Endothelial cell (in vitro differentiated cells): Measurements from ENCODE around the gene GSG1L. TPM values are rescaled to one million over a fixed set of nuclear protein-coding genes. Genes with fewer than 3 reads are reported as not detected.

Source experiments
- DNase-seq: peaks from one replicate; pipeline ENCODE4 v3.0.0; 2021; ENCODE audit warnings: low spot score
- H3K27ac Mint-ChIP-seq: one replicate; pipeline ENCODE4 v1.8.0; 2021; ENCODE audit warnings: mixed read lengths, inconsistent platforms; ENCODE audit not compliant: unreplicated experiment
- H3K27me3 Mint-ChIP-seq: one replicate; pipeline ENCODE4 v1.8.0; 2021; ENCODE audit warnings: mild to moderate bottlenecking, moderate library complexity, mixed read lengths, inconsistent platforms; ENCODE audit not compliant: unreplicated experiment
- H3K36me3 Mint-ChIP-seq: one replicate; pipeline ENCODE4 v1.8.0; 2021; ENCODE audit warnings: mild to moderate bottlenecking, low read depth, mixed read lengths, inconsistent platforms; ENCODE audit not compliant: unreplicated experiment
- H3K4me1 Mint-ChIP-seq: one replicate; pipeline ENCODE4 v1.8.0; 2021; ENCODE audit warnings: mild to moderate bottlenecking, mixed read lengths, inconsistent platforms; ENCODE audit not compliant: unreplicated experiment
- H3K4me3 Mint-ChIP-seq: one replicate; pipeline ENCODE4 v1.8.0; 2021; ENCODE audit warnings: mild to moderate bottlenecking, mixed read lengths, inconsistent platforms; ENCODE audit not compliant: unreplicated experiment
- H3K9me3 Mint-ChIP-seq: one replicate; pipeline ENCODE4 v1.8.0; 2021; ENCODE audit warnings: mixed read lengths, inconsistent platforms; ENCODE audit not compliant: unreplicated experiment
- CTCF ChIP-seq: fragments of 200-600 bp; sonication (generic); IDR thresholded peaks from one replicate; pipeline ENCODE4 v1.5.0; 2021; ENCODE audit warnings: antibody characterized with exemption; ENCODE audit not compliant: unreplicated experiment
- total RNA-seq: library from RNA; stranded (reverse); fragmentation: NEBNext Ultra II Directional; extraction: Animal tissue kit (Norgen Biotek cat#: 25700); gene quantifications from one replicate; pipeline ENCODE4 v1.2.1, GENCODE V29; 2021; ENCODE audit not compliant: unreplicated experiment

The GSG1L gene
- total RNA-seq, 1 donor from 2014 or later: 0.38 TPM

- Mint-ChIP-seq H3K4me3 (no peak overlapping the region), H3K27me3 (peaks cover 9% of the 10 kb centered on the region), H3K27ac (no peak overlapping the region), H3K4me1 (no peaks in the 10 kb centered on the region), H3K36me3 (peaks cover 4% of the 10 kb centered on the region), H3K9me3 (no peaks in the 10 kb centered on the region)
- DNase-seq: no peak
- TF ChIP-seq CTCF: no peak
Measured at GRCh38 chr16:27901956-27902355, 161.6 kb downstream of the GSG1L start.

- Mint-ChIP-seq H3K4me1 (no peaks in the 10 kb centered on the region), H3K4me3 (no peak overlapping the region), H3K36me3 (peaks cover 4% of the 10 kb centered on the region), H3K27ac (no peak overlapping the region), H3K9me3 (no peaks in the 10 kb centered on the region), H3K27me3 (peaks cover 9% of the 10 kb centered on the region)
- TF ChIP-seq CTCF: no peak
- no peak for DNase-seq
Measured at GRCh38 chr16:27899736-27900135, 163.8 kb downstream of the GSG1L start.

GRCh38 chr16:27894386-27894785 lies 169.1 kb downstream of the GSG1L start:
- Mint-ChIP-seq H3K9me3 (no peaks in the 10 kb centered on the region), H3K36me3 (peaks cover 4% of the 10 kb centered on the region), H3K4me1 (no peaks in the 10 kb centered on the region), H3K27ac (no peak overlapping the region), H3K4me3 (no peak overlapping the region), H3K27me3 (peaks cover 7% of the 10 kb centered on the region)
- no peak for TF ChIP-seq CTCF
- no peak for DNase-seq

- no peak for DNase-seq
- H3K27me3 Mint-ChIP-seq: peaks cover 5% of the 10 kb centered on the region
- no peaks in the 10 kb centered on the region for H3K36me3 Mint-ChIP-seq
- no peaks in the 10 kb centered on the region for H3K9me3 Mint-ChIP-seq
- no peak overlapping the region for H3K4me3 Mint-ChIP-seq
- no peak overlapping the region for H3K27ac Mint-ChIP-seq
- no peaks in the 10 kb centered on the region for H3K4me1 Mint-ChIP-seq
- no peak for TF ChIP-seq CTCF
Measured at GRCh38 chr16:27892879-27893278, 170.6 kb downstream of the GSG1L start.

- Mint-ChIP-seq H3K9me3 (no peaks in the 10 kb centered on the region), H3K27ac (no peak overlapping the region), H3K27me3 (peaks cover 2% of the 10 kb centered on the region), H3K4me3 (no peak overlapping the region), H3K4me1 (no peaks in the 10 kb centered on the region), H3K36me3 (no peaks in the 10 kb centered on the region)
- TF ChIP-seq CTCF: no peak
- no peak for DNase-seq
Measured at GRCh38 chr16:27890866-27891265, 172.6 kb downstream of the GSG1L start.
